ENCODE measurements around the gene FBRS.
A peak's percentile ranks its signal among the peaks of the same experiment; 100 is the strongest.
"Not testable (repeated sequence)": the region's sequence is repeated elsewhere in the genome, so short reads cannot be mapped to it uniquely, and the experiment has no call there.

FBRS gene

DNA sequence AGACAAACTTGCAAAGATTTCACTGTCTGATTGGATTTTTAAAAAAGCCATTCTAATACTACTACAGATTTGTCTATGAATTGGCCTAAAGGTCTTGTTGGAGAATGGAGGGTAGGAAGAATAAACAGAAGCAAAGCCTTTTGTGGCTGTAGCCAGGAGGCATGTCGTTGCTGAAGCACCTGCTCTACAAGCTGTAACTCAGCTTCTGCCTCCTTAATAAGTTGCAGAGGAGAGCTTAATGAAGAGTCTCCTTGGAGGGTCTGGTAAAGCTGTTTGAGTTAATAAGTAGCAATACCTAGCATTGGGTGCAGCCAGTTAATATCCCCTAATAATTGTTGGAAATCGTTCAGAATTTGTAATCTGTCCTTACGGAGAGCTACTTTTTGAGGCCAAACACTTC, 38.1 kb upstream of the FBRS start:
- no peak for DNase-seq (ENCODE audit: low read depth)
- H3K4me3 ChIP-seq (ENCODE audit: low read length): no peak overlapping the region
- TF ChIP-seq, protein P1, sequence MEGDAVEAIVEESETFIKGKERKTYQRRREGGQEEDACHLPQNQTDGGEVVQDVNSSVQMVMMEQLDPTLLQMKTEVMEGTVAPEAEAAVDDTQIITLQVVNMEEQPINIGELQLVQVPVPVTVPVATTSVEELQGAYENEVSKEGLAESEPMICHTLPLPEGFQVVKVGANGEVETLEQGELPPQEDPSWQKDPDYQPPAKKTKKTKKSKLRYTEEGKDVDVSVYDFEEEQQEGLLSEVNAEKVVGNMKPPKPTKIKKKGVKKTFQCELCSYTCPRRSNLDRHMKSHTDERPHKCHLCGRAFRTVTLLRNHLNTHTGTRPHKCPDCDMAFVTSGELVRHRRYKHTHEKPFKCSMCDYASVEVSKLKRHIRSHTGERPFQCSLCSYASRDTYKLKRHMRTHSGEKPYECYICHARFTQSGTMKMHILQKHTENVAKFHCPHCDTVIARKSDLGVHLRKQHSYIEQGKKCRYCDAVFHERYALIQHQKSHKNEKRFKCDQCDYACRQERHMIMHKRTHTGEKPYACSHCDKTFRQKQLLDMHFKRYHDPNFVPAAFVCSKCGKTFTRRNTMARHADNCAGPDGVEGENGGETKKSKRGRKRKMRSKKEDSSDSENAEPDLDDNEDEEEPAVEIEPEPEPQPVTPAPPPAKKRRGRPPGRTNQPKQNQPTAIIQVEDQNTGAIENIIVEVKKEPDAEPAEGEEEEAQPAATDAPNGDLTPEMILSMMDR (conservative IDR thresholded peaks at IDR 0.05; ENCODE audit: low read depth, low read length): no peak

DNA sequence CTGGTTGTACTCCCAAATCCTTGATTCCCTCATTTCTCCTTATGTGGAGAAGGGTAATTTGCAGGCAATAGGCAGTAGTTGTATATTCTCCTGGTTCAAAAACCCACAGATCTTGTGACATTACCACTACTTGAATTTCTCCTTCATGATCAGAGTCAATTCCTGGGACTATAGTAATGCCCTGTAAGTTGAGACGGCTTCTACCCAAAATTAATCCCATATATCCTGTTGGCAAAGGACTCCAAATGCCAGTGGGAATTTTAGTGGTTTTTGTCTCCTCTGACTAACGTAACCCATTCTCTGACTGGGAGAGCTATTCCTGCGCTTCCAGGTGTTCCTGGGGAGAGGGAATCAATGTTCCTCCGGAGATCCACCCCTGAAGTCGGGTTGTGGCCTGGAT, 36.5 kb upstream of the FBRS start:
- TF ChIP-seq, protein P1 (conservative IDR thresholded peaks at IDR 0.05; ENCODE audit: low read depth, low read length): no peak
- no peak for DNase-seq (ENCODE audit: low read depth)
- no peak overlapping the region for H3K4me3 ChIP-seq (ENCODE audit: low read length)

DNA sequence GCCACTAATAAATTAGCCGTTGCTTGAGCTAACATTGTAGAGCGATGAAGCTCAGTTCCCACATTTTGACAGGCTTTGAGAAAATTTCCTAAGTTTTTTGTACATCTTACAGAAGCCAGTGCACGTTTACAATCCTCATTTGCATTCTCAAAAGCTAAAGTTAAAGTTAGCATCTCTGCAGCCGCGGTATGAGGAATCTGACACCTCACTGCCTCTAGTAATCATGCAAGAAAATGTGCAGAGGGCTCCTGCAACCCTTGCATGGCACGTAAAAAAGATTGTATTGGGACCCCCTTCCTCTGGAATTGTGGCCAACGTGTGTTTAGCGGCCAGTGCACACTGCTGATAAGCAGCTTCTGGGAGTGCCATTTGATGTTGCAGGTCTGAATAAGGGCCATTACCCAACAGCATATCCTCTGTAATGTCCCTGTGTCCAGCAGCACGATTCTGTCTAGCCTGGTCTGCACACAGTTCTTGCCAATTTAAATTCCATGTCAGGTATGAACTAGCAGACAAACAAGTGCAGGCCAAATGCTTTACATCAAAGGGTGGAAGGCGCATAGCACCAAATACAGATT, 35.7 kb upstream of the FBRS start:
- H3K4me3 ChIP-seq (ENCODE audit: low read length): no peak overlapping the region
- TF ChIP-seq, protein P1 (conservative IDR thresholded peaks at IDR 0.05; ENCODE audit: low read depth, low read length): no peak
- no peak for DNase-seq (ENCODE audit: low read depth)

DNA sequence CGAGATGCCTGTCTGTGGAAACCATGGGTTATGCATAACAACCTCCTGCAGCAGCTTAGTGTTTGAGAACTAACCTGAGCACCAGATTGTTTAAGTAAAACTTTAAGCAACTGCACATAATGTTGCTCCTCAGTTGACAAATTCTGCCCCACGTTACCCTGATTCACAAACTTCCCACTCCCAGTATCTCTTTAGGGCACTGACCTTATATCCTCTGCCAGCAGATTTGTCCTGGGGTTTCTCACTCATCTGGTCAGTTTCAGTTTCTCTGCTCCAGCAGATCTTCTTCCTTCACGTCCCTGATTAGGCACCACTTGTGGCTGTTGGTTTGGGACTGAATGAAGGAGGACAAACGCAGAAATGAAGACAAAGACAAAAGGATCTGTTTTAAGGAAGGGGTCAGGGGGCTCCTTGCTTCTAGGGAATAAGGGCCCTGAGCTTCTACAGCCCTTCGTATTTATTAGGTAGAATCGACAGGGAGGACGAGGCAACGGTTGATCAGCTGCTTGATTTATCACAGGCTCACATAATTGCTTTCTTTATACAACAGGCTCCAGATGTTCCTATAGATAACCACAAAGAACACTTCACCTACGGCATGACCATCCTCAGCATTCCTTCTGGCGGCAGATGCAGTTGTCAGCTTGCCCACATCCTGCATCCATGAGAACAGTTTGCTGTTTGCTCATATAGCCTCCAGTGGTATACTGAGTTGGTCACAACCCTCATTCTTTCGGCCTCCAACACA, 34.5 kb upstream of the FBRS start:
- no peak for DNase-seq (ENCODE audit: low read depth)
- TF ChIP-seq, protein P1 (conservative IDR thresholded peaks at IDR 0.05; ENCODE audit: low read depth, low read length): no peak
- H3K4me3 ChIP-seq (ENCODE audit: low read length): no peak overlapping the region

DNA sequence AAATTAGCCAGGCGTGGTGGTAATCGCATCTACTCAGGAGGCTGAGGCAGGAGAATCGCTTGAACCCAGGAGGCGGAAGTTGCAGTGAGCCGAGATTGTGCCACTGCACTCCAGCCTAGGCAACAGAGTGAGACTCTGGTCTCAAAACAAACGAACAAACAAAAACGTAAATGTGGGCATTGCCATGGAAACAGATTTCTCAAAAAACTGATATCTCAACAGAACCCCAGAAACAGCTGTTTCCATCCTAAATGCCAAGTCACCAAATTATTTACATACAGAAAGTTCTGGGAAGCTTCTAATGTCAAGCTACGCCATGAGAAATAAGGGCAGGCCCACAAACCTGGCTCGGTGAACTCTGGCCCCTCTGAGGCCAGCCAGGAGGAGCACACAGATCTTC, 32.0 kb upstream of the FBRS start:
- H3K4me3 ChIP-seq (ENCODE audit: low read length): no peak overlapping the region
- TF ChIP-seq, protein P1 (conservative IDR thresholded peaks at IDR 0.05; ENCODE audit: low read depth, low read length): no peak
- DNase-seq (ENCODE audit: low read depth): no peak

DNA sequence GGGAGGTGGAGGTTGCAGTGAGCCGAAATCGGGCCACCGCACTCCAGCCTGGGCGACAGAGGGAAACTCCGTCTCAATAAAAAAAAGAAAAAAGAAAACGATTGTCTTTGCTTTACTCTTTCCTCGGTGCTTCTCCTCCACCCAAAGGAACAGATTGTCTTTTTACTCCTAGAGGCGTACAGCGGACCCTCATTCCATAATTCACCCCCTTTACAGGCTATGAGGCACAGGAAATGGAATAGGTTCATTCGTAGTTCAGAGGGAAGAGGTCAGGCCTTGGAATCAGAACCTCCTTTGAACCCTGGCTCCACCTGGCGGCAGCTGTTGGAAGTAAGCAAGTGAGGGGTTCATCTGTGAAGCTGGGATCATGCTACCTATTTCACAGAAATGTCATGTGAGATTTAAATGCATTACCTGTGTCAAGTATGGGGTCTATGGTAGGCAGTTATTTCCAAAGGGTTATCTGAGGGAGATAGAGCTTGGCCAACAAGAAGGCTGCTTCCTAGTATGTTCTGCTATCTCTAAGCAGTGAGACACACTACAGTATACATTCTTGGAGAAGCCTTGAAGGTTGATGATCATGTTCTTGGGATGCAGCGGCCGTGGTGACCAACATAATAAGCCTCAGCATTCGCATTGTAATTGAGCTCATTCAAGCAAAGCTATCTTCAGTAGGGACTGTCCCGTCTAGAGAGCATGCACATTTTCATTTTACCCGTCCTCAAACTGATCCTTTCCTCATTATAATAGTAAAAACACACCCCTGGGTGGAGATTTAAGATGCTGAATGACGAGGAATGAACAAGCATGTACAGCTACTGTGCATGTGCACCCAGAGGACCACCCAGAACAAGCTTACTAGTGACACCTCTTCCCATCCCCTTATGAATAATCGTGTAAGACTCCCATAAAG, 29.3 kb upstream of the FBRS start:
- TF ChIP-seq, protein P1 (conservative IDR thresholded peaks at IDR 0.05; ENCODE audit: low read depth, low read length): peak; percentile 97

DNA sequence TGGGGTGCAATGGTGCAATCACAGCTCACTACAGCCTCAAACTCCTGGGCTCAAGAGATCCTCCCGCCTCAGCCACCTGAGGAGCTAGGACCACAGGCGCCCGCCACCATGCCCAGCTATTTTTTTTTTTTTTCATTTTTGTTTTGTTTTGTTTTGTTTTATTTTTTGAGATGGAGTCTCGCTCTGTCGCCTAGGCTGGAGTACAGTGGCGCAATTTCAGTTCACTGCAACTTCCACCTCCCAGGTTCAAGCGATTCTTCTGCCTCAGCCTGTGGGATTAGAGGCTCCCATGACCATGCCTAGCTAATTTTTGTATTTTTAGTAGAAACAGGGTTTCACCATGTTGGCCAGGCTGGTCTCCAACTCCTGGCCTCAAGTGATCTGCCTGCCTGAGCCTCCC, 25.8 kb upstream of the FBRS start:
- DNase-seq (ENCODE audit: low read depth); H3K4me3 ChIP-seq (ENCODE audit: low read length): not testable (repeated sequence)

More for the DNA sequence above, 29.3 kb upstream of the FBRS start:
- no peak overlapping the region for H3K4me3 ChIP-seq (ENCODE audit: low read length)
- no peak for DNase-seq (ENCODE audit: low read depth)

All from retinal pigment epithelial cell (primary cell).